ENCODE data around the gene ACBD4.

Gene ACBD4, protein sequence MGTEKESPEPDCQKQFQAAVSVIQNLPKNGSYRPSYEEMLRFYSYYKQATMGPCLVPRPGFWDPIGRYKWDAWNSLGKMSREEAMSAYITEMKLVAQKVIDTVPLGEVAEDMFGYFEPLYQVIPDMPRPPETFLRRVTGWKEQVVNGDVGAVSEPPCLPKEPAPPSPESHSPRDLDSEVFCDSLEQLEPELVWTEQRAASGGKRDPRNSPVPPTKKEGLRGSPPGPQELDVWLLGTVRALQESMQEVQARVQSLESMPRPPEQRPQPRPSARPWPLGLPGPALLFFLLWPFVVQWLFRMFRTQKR

DNA sequence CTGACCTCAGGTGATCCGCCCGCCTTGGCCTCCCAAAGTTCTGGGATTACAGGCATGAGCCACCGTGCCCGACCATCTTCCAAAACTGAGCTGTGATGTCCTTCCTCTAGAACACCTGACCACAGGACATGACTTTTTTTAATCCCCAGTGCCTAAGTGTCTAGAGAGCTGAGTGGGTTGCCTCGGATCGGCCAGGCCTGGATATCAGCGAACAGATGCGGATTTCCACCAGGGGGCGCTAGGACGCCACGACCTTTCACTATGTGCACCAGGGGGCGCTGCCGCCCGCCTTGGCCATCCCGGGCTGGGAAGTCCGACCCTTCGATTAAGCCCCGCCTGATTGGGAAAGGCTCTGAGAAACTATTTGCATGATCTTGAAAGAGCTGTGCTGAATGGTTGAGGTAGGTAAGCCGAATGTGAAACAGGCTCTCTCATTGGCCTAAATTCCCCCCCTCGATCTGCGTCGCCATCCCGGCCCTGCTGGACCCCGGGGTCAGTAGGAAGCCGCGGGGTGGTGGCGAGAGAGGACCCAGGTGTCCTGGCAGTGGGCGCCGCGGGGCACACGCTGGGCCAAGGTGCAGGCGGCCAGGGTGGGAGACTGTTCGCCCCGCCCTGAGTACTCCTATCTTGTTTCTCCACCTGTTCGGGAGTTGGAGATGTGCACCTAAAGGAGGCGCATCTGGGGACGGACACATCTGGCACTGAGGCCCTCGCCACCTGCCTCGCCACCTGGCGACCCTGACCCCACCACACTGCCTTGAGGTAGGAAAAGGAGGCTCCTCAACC, at the start of gene ACBD4:
Gene ACBD4 (plus strand): TSS at position 496 of the 786 bp plus-strand sequence. CDS start 458 bp downstream, outside the sequence.
- peak; percentile 95 for DNase-seq

DNA sequence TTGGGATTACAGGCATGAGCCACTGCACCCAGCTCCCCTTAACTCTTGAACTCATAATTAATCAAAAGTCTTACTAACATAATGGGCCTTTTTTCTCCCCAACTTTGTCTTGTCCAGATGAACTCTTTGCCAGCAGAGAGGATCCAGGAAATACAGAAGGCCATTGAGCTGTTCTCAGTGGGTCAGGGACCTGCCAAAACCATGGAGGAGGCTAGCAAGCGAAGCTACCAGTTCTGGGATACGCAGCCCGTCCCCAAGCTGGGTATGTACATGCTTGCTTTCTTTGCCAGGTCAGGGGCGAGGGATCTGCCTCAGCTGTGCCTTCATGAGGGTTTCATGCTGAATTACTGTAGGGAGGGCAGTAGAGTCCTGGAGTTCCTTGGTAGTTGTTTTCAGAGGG, 49.1 kb upstream of the ACBD4 start:
- DNase-seq = no peak

DNA sequence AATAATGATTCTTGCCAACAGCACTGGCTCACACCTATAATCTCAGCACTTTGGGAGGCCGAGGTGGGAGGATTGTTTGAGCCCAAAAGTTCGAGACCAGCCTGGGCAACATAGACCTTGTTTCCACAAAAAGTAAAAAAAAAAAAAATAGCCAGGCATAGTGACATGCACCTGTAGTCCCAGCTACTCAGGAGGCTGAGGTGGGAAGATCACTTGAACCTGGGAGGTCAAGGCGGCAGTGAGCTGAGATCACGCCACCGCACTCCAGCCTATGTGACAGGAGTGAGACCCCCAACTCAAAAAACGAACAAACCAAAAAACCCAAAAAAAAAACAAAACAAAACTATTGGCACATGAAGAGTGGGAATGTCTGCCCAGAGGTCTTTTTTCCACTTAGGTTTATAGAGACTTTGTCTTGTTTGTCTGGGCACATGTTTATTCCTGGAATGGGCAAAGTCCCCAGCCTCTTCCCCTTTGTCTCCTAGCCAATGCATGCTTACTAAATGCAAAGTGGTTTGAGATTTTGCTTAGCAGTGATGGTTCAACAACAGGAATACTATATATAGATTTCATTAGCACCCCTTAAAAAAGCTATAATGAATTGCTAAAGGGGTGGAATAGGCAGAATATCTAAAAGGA, 48.5 kb upstream of the ACBD4 start:
- no peak for DNase-seq

DNA sequence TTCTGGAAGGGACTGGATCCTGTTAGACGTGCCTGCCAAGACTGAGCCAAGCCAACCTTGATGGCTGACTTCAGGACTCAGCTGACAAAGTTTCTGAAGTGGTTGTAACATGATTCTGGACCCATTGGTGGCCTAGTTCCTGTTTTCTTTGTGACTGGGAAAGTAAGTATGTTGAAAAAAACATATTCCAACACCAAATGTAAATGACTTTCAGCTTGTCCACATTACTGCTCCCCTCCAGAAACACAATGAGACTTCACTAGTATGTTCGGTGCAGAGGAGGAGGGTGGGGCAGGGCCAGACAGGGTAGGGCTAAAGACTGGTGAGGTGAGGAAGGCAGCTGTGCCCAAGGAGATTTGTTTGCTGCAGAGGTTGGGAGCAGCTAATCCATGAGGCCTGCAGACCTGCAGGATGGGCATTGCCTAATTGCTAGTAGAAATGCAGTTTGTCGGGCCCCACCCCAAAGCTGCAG, 47.9 kb upstream of the ACBD4 start:
- DNase-seq = no peak

DNA sequence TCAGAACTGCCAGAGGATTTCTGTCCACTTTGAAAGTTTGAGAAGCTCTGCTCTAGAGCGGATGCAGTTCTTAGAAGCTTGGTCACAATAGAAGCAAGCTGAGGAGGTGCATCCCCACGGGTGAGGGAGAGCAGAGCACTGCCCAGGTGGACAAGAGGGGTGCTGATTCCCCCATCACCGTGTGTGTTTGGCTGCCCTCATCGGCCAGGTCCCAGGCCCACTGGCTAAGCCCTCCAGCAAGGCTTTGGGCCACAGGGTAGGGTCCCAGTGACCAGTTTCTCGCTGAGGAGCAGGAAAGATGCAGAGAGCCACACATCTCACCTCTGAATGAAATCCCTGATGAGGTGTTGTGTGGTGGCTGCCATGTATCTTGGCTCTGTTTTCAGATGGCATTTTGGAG, 47.5 kb upstream of the ACBD4 start:
- DNase-seq = no peak

DNA sequence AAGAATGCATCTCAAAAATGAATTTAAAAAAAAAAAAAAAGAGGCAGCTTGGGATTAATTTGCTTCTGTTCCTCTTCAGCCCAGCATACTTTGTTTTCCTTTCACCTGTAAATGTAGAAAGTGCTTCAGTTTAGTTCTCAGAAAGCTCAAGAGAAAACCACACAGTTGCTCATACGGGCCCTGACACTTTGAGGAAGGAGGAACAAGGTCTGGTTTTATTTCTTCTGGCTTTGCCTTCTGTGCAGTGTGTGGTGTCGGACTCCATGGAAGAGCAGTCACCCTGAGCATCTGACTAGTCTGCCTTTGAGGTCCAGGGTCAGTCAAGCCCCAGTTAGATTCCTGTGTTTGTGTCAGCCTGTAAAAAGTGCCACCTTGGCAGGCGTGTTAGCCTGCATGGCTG, 46.7 kb upstream of the ACBD4 start:
- DNase-seq = no peak

DNA sequence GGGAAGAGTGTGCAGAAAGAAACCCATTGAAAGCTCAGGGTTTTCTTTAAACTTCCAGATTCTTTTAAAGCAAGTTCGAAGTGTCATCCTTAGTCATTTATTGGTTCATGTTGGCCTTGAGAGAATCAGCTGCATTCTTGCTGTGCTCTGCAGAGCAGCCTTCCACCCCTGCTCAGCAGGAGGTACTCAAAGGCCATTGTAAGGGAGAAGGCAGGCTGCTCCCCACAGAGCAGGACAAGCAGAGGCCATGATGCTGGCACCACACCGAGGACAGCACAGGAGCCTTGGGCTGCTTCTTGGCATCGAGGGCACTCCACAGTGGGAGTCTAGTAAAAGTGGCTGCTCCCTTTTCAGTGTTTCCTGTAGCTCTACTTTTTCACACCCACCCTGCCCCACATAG, 44.8 kb upstream of the ACBD4 start:
- DNase-seq = no peak

DNA sequence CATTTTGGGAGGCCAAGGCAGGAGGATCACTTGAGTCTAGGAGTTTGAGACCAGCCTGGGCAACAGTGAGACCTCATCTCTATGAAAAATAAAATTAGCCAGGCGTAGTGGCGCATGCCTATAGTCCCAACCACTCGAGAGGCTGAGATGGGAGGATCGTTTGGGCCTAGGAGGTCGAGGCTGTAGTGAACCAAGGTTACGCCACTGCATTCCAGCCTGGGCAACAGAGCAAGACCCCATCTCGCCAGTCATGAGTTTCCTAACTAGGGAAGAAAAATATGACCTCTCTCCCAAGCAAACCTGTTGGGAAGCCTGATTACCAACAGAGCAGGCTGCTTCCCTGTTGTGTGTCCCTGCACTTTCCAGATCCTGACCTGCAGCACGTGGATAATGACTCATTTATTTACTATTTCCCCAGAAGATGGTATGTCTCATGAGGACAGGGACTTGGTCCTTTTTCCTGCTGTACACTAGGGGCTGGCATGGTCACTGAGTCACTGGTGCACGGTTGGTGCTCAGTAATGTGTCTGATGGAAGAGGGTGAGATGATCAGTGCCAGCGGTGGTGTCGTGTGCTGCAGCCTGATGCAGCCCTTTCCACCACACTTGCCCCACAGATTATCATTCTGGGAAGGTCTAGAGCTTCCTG, 43.6 kb upstream of the ACBD4 start:
- DNase-seq = no peak

DNA sequence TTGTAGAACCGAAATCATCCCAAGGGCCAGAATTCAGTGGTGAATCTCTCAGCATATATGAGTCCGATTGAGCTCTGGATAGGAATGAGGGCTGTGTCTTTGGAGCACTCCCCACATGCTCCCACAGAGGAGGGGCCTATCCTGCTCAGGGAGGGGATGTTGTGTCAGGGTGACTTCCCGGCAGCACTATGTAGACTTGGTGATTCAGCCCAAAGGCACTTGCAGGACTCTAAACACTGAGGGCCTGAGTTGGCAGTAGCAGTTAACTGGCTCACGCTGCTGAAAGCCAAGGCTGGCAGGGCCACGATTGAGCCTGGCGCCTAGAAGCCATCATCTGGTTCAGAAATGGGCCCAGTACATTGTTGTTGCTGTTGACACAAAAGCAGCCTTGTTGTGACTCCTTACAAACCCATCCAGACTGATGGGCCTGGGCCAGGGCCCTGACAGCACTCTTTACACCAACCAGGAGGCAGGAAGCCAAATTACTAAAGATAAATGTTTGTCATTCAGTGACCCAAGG, 42.5 kb upstream of the ACBD4 start:
- no peak for DNase-seq

DNA sequence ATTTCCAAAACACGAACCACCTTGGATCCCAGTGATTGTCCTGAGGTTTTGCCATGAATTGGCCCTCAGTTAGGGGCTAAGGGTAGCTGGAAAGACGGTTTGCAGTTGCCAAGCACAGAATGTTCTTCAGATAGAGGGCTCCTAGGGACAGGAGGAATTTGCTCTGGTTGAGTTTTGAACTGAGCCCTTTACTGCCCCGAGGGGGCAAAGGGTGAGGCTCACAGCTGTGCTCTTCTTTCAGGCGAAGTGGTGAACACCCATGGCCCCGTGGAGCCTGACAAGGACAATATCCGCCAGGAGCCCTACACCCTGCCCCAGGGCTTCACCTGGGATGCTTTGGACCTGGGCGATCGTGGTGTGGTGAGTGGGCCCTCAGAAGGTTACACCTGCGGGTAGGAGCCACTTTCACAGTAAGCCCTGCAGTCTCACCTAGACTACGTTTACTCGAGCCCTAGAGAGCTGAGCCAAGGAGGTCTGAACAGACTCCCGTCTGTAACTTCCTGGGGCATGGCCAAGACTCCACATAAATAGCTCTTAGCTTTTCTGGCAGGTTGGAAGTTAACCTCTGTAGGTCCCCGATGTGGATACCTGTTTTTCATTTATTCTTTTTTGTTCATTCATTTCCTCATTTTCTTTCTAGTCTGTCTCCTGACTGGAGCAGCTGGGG, 41.9 kb upstream of the ACBD4 start:
- DNase-seq = no peak

DNA sequence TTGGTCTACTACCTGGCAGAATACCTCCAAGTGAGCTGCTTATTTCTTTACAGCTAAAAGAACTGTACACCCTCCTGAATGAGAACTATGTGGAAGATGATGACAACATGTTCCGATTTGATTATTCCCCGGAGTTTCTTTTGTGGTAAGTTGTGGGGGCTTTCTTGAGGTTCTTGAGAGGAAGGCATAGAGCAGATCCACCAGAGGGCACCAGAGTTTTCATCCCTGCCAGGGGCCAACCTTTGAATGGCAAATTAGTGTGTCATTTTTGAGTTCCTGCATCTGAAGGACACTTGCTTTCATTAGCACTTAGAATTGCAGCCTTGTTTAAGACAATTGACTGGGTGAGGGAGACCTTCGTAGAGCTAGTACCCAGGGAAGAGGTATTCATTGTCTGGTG, 39.3 kb upstream of the ACBD4 start:
- DNase-seq = no peak

DNA sequence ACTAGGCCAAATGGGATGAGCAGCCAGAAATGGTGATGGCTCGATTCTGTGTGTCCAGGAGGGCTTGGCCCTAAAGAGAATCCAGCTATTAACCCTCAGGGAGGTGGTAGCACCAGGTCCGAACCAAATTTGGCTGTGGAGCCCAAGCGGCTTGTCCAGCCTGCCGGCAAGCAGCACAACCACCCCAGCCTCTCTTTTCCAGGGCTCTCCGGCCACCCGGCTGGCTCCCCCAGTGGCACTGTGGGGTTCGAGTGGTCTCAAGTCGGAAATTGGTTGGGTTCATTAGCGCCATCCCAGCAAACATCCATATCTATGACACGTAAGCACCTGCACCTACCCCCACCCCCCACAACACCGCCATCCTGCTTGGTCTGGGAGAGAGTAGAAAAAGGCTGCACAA, 38.6 kb upstream of the ACBD4 start:
- no peak for DNase-seq

DNA sequence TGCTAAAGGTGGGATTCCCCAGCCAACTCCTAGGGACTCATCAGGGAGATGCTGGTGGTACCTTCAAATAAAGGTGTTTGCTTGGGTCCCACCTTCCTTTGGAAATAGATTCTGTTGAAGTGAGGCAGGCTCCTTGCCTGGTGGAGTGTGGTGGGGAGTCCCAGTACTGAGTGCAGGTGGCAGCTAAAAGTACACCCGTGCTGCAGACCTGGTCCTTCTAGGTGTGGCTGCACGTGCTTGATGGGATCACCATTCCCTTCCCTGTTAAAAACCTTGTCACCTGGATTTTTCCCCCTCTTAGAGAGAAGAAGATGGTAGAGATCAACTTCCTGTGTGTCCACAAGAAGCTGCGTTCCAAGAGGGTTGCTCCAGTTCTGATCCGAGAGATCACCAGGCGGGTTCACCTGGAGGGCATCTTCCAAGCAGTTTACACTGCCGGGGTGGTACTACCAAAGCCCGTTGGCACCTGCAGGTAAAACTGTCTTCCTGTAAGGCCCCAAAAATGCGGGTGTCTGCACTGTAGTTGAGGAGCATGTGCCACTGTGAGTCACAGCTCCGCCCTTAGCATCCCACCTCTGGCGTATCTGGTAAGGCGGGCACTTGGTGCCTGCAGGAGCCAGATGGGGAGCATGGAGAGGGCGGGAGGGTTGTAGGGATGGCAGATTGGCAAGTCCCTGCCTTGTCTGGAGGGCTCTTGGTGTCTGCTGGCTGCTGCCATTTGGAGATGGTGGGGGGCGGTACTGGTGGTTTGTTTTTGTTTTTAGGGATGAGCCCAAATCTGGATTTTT, 37.2 kb upstream of the ACBD4 start:
- no peak for DNase-seq

DNA sequence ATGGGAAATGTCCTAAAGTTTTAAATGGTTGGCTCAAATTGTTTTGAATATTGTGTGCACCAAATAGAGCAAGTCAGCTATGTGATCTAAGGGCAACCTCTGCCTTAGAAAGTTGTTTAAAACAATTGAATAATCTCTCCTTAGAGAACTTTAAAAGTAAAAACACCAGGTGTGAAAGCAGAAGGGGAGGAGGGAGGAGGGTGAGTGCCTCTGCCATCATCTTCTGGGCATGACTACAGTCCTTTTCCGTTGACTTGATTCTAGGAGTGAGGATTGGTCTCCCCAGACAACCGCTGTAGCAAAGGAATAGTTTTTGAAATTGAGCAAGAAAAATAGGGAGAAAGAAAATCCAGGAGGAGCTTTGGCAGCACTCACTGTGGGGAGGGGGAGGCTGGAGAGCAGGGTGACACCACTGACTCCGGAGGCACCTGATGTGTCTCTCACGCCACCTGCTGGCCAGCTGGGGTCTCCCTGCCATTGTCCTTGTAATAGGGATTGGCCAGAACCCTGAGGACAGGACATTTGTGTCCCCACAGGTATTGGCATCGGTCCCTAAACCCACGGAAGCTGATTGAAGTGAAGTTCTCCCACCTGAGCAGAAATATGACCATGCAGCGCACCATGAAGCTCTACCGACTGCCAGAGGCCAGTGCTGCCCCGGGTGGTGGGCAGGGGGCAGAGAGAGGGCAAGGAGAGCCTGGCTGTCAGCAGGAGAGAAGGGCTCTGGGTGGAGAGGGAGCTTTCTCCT, 36.4 kb upstream of the ACBD4 start:
- peak; percentile 11 for DNase-seq

DNA sequence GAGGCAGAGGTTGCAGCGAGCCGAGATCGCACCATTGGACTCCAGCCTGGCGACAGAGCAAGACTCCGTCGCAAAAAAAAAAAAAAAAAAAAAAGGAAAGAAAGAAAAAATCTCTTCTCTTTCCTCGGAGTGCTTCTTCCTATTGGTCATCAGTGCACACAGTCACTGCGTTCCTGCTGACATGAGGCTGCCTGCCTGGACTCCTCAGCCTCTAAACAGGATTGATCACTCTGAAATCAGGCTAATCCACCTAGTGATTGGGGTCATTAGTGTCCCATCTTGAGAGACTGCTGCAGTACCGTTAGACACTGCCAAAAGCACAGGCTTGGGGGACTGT, 34.0 kb upstream of the ACBD4 start:
- DNase-seq = no peak

DNA sequence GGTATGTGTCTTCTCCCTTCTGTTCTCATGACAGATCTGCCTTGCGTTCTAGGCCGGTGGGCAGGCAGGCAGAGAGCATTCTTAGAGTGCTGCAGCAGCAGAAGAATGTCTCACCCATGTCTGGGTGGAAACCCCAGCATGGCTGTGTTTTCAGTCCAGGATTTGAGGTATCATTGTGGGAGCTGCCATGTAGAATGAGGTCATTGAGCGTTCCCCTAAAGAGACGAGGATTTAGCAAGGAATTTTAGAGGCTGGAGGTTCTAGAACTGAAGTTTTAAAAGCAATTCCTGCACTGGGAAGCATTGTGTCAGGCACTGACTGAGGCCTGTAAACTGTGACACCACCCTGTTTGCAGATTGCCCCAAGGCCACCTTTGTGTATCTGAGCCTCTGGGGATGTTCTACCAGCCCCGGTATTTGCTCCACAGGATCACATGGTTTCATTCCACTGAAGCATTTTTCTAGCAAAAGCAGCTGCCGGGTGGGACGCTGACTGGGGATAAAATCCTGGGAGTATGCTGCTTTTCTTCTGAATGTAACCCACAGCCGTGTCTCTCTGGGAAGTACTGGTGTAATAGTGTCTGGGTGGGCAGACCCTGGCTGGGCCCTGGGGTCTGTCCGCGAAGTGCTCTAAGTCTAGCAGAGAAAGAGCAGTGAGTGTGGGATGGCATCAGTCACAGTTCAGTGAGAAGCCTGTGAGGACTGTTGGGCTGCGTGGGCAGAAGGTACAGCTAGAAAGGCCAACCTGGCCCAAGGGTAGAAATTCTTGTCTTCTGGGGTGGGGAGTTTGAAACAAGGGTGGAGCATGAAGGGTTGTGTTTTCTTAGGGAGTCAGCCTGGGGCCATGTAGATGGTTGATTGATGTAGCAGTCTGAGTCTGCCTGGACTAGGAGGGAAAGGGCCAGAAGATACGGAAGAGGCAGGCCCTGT, 33.3 kb upstream of the ACBD4 start:
- no peak for DNase-seq

DNA sequence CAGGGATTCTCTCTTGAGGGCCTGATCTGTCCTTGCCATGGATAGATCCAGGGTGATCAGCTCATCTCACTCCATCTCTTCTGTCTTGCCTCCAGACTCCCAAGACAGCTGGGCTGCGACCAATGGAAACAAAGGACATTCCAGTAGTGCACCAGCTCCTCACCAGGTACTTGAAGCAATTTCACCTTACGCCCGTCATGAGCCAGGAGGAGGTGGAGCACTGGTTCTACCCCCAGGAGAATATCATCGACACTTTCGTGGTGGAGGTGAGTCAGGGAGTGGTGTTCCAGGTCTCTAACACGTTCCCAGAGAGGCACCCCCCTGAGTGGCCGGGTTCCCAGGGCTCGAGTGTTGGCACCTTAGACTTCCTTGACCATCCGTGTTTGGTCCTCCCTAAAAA, 32.6 kb upstream of the ACBD4 start:
- no peak for DNase-seq

DNA sequence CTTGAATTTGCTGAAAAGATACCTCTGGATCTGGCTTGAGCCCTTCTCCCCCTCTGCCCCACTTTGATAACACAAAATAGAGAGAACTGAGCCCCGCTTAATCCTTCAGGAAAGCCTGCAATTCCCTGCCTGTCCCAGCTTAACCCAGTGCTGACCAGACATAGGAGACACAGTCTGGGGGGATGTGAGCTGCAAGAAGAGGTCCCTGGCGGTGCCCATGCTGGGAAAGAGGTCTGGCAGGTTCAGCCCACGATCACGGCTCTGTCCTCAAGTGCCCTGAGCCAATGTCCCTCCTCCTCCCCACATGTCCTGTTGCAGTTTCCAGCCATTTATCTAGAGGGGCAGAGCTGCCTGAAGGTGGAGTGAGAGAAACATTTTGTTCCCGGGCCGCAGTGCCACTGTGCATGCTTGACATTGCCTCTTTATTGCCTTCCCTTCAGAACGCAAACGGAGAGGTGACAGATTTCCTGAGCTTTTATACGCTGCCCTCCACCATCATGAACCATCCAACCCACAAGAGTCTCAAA, 32.2 kb upstream of the ACBD4 start:
- no peak for DNase-seq

DNA sequence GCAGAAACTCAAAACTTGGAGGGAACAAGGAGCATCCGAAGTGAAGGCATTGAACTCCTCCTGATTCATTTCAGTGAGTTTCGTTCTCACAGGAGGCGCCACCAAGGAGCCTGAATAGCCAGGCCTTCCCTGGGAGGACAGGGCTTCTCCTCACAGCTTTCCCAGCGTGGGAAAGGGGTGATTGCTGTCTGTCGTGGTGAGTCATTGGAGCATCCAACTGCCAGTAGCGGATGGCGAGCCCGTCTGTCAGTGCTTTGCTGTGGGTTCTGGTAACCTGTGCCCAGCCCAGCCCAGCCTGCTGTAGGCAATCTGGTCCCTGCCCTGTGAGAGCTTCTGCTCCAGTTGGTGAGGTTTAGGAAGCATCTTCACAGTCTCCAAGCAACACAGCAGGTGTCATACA, 31.5 kb upstream of the ACBD4 start:
- no peak for DNase-seq

DNA sequence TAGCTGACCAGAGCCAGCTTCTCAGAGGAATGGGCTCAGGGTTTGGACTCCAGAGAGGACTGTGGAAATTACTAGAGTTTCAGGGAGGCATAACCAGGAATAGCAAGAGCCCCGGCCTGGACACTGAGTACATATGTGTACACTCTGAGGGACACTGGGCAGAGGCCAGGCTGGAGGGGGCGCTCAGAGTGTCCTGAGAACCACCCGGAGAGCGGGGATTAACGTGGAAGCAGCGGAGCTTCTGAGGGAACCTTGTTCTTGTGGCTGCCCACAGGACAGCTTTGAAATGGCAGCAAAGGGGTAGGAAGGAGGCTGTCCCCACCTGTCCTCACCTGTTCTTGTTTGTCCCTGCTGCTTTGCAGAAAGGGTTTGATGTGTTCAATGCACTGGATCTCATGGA, 31.0 kb upstream of the ACBD4 start:
- DNase-seq = no peak
